OCI-M2 (cell line): ENCODE results near the gene ACOXL.
"Not testable (repeated sequence)": the region's sequence is repeated elsewhere in the genome, so short reads cannot be mapped to it uniquely, and the experiment has no call there.

ENCODE experiments used
- DNase-seq: peaks from one replicate; lab custom pipeline; 2025; ENCODE audit not compliant: unreplicated experiment; lab: John Stamatoyannopoulos, UW

The ACOXL gene

DNA sequence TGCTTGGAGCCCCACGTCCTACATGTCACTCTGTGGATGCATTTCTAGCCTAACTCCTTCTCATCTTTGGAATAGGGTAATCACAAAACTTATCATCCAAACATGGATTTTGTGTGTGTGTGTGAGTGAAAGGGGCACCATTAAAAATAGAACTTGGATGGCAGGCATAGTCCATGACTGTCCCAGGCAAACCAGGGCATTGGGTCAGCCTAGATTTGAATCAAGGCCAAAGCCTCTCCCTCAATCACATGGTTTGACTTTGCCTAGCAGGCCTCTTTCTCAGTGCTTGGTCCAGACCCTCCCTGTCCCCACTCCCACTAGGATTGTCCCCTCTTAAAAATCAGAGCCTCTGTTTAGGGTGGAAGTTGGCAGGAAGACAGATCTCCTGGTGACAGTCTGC, 320.9 kb downstream of the ACOXL start:
- DNase-seq, result no peak

GRCh38 chr2:111053825-111054515, 321.6 kb downstream of the ACOXL start:
- DNase-seq, result no peak

DNA sequence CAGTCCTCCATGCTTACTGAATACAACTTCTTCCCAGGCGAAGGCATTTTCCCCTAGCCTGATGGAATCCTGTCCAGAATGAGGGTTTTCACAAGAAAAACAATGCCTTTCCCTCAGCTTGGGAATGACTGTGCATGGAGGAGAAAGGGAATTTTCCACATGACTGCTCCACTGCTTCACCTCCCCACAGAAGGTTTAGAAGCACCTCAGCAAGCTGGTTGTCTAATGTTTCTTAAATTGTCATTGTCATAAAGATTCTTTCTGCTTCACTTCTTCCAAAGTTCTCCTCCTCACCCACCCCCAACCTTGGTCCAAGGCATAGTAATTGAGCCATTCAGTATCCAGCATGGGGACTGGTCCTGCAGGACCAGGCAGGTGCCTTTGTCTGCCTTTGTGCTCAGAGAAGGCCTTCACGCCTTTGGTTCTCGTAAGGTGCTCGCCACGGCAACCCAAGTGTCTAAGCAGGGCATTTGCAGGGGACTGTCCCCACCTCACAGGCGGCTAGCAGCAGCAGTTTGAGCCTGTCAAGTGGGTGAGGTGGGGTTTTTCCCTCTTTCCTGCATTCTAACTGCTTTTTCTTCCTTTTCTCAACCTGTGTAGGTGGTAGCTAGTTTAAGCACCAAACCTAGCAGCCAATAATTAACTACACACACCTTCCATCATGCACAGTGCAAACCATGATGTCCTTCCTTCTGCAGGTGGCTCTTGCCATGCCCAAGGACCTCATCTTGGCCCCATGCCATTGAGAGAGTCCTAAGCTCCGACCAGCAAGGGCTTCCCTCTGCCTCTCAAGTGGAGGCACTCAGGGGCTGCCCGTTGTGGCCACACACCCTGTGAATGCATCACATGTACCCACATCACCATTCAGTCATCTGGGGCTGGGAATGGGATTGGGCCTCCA, 322.7 kb downstream of the ACOXL start:
- DNase-seq, result no peak

DNA sequence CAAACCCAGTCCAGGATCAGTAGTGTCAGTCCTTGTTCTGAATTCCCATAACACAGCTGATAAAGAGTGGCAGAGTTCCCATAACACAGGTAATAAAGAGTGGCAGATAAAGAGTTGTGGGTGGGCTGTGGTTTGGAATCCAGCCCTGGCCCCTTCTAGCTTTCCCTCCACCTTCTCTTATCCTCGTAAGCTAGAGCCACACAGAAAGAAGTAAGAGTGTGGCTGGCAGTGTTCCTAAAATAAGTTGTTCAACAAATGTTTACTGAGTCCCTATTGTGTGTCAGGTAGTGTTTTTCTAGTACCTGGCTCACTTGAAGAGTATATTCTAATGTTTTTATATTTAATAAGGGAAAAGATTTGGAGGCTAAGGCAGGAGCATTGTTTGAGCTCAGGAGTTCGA, 323.4 kb downstream of the ACOXL start:
- DNase-seq, result no peak

DNA sequence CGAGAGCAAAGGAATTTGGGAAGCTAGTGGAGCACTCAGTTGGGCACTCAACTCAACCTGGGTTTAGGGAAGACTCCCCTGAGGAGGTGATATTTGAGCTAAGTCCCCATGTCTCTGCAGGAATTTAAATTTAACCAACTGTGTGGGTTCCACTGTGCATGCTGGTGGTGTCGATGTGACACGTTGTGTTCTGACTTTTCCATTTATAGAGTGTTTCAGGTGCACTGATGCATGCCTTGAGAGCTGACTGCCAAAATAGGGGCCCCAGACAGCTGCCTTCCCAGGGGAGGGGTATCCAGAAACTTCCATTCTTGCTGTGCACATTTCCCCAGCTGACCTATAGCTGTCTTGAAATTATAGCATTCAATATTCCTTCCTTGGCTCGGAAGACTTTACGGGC, 324.7 kb downstream of the ACOXL start:
- DNase-seq, result no peak

DNA sequence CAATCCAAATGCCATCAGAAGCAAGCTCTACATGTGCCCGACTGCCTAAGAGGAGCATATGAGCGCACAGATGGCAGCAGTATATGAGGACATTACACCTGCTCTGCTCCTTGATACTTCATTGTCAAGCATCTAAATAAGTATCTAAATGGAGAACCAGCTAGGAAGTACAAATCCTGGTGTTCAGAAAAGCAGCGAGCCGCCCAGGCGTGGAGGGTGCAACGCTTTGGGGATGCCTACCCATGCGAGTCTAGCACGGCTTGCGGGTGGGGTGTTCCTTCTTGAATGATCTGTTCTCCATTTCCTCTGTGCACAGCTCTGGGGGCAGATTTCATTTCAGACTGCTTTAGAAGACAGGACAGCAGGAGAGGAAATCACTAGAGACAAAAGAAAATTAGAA, 325.3 kb downstream of the ACOXL start:
- no peak for DNase-seq

DNA sequence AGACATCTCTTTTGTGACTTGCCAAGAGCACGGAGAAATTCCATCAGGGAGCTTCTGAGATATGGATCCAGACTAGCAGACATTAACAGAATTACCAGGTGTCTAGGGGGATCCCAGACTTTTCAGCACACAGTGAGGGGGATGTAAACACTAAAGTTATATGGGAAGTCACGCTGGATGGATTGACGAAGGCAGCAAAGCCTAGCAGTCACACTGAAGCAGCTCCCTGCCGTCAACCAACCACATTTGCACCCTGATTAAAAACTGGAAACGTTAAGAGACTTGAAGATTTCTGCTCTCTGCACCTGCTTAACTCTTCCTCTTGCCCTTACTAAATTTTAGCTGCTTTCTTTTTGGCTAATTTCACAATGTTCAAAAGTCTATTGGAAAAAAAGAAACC, 325.9 kb downstream of the ACOXL start:
- DNase-seq, result no peak

DNA sequence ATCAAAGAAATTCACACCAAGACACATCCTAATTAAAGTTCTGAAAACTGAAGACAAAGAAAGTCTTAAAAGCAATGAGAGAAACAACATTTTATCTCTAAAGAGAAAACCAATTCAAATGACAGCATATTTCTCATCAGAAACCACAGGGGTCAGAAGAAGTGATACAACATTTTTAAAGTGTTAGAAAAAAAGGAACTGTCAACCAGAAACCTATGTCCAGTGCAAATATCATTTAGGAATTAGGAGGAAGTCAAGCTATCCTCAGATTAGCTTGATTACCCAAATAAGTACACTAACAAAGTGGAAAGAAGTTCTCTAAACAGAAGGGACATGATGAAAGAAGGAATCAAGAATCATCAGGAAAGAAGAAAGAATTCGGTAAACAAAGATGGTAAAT, 328.8 kb downstream of the ACOXL start:
- no peak for DNase-seq

- DNase-seq, result no peak
Observed at GRCh38 chr2:111062417-111062816, 330.0 kb downstream of the ACOXL start.

GRCh38 chr2:111066062-111066593, 333.8 kb downstream of the ACOXL start:
- no peak for DNase-seq

DNA sequence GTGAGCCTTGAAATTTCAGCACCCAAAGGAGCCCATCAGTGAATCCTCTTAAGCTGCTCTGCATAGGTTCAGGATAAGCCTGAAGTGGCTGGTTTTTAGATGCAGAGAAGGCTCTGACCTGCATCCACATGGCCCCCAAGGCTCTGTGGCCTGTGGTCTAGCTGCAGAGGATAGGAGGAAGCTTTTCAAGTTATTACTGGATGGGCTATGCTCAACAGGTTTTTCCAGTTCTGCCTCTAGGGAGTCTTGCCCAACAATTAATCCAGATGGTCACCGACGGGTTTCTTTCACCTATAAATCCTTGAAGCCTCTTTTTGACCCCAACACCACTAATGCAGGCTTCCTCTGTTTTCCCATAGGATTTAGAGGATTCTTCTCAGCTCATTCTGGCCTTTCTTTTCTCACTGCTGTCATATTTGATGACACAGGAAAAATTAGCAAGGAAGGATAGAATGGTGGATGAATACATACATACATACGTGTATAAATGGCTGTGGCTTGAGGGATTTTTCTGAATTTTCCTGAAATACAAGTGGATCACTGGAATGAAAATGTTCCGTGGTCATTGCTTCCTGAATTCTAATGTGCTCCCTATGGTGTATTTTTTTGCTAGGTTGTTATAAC, 336.2 kb downstream of the ACOXL start:
- DNase-seq, result no peak

DNA sequence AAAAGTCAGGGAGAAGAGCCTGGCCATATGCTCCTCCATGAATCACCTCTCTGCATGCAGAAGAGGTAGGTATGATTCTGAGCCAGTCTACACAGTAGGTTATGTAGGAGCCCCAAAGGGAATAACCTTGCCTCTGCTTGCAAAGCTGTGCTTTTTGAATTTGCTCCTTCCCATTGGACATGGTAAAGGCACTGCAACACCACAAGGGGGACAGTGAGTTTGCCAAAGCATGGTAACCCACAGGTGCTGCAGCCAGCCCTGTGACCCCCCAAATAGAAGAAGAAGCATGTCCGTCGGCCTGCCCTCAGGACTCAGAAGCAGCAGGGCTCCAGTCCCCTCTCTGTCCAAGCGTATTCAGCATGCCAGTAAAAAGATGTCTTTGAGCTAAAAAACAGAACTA, 337.3 kb downstream of the ACOXL start:
- DNase-seq, result no peak

- no peak for DNase-seq
Observed at GRCh38 chr2:111071600-111072171, 339.3 kb downstream of the ACOXL start.

GRCh38 chr2:111072220-111072871, 340.0 kb downstream of the ACOXL start:
- no peak for DNase-seq

GRCh38 chr2:111082659-111083058, 350.3 kb downstream of the ACOXL start:
- DNase-seq, result not testable (repeated sequence)

DNA sequence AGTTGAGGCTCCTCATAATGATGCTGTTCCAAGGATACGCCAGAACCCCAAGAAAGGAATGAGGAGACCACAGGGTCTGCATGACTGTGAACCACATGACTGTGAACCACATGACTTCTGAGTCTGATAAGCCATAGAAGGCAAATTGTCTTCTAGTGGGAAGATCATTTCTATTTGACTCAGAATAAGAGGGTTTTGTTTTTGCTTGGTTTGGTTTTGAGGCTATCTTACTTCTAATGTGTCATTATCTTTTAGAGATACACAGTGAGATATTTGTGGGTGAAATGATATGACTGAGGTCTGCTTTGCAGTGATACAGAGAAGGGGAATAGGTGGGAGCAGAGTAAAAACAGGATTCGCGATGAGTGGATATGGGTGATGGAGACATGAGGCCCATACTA, 359.4 kb downstream of the ACOXL start:
- no peak for DNase-seq

- DNase-seq, result no peak
Observed at GRCh38 chr2:111094691-111095090, 362.3 kb downstream of the ACOXL start.

DNA sequence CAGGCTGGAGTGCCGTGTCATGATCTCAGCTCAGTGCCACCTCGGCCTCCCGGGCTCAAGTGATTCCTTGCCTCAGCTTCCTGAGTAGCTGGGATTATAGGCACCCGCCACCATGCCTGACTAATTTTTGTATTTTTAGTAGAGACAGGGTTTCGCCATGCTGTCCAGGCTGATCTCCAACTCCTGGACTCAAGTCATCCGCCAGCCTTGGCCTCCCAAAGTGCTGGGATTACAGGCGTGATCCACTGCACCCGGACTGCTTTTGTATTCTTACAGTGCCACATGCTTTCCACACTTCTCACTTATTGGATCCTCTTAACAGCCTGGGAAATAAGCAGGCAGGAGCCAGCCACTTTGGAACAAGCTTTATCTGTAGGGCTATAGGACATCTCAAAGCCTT, 363.1 kb downstream of the ACOXL start:
- DNase-seq, result no peak

- no peak for DNase-seq
Observed at GRCh38 chr2:111099402-111099801, 367.0 kb downstream of the ACOXL start.

GRCh38 chr2:111100087-111100764, 367.9 kb downstream of the ACOXL start:
- DNase-seq, result no peak
